HG02870 (cell line): Measurements from ENCODE around the gene ALPL.

Experiments used
- ATAC-seq: cut with Tn5 transposase; IDR thresholded peaks from one replicate; pipeline ENCODE4 v1.9.1; 2021; ENCODE audit warnings: mild to moderate bottlenecking, moderate library complexity; ENCODE audit not compliant: unreplicated experiment

Gene ALPL

DNA sequence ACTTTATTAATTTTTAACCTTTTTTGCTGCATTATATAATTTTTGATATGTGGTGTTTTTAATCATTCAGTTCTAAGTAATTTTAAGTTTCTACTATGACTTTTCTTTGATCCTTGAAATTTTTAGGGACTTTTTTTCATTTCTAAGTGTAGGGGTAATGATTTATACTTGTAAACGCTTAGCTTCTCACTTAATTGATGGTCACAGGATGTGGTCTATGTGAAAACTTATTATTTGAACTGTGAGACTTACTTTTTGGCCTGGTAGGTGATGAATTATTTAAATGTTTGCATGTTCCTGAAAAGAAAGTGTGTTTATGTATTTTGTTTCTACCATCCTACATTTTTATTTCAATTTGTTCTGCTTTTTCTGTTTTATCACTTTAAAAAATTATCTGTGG lies 17.2 kb downstream of the ALPL start:
- ATAC-seq, result no peak

DNA sequence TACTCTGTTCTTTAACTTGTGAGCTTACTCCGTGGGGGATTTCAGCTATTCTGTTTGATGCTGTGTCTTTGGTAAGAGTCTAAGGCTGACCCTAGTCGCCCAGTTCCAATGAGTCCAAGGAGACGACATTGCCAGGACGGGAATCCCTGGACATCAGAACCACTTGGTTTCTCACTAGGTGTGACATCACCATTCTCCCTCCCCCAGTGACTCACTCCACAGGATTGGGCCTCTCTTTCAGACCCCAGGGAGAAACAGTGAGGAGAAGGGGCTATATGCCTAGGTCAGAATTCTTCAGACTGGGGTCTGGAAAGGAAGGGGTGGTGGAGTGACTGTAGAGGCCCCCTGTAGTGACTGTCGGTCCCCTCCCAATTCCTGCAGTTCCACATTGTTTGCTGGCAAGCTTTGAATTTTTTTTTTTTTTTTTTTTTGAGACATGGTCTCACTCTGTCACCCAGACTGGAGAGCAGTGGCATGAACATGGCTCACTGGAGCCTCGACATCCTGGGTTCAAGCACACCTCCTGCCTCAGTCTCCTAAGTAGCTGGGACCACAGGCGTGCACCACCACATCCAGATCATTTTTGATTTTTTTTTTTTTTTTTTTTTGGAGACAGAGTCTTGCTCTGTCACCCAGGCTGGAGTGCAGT lies 21.3 kb downstream of the ALPL start:
- ATAC-seq, result no peak

DNA sequence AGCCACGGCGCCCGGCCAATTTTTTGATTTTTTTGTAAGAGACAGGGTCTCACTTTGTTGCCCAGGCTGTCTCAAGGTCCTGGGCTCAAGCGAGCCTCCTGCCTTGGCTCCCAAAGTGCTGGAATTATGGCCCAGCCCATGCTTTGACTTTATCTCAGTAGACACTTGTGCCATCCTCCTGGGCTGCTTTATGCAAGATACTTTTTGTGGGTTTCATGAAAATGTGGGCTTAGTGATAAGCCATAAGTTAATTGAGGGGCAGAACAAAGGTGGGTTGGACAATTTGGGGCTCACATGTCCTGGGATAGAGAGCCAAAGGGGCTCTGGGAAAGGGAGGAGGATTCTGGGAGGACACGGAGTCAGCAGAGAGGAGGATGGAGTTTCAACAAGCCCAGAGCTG lies 22.0 kb downstream of the ALPL start:
- ATAC-seq, result no peak

DNA sequence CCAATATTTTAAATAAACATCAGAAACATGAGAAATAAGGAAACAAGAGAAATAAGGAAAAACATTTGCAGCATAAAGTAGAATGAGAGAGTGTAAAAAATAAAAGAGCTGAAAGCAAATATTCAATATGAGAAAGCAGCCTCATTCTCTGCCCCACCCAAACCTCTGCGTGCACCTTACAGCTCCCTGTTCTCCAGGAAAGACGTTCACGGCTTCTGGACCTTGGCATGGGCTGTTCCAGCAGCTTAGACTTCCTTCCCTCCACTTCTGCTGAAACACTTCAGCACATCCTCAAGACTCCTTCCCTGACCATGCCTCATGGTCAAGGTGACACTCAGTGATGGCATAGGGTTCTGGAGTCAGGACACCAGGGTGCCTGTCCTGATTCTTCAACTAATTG lies 23.3 kb downstream of the ALPL start:
- ATAC-seq, result no peak

DNA sequence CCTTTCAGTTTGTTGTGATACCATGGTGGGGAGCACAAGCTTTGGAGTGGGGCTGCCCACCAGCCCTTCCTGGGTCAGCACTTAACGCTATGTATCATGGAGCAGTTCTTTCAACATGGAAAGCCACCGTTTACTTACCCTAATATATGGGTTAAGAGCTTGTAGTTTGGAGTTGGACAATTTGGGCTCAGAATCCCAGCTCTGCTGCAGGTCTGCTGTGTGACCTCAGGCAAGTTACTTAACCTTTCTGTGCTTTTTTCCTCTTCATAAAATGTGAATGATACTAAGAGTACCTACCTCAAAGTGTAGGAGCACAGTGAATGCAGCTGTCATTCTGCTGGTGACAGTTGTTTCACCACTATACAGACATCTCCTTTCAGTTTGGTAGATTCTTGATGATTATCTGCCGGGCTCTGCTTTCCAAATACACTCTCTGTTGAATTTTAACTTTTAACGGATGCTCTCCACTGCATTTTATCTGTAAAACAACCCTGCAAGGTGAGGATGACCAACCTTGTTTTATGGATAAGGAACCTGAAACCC lies 23.8 kb downstream of the ALPL start:
- no peak for ATAC-seq

DNA sequence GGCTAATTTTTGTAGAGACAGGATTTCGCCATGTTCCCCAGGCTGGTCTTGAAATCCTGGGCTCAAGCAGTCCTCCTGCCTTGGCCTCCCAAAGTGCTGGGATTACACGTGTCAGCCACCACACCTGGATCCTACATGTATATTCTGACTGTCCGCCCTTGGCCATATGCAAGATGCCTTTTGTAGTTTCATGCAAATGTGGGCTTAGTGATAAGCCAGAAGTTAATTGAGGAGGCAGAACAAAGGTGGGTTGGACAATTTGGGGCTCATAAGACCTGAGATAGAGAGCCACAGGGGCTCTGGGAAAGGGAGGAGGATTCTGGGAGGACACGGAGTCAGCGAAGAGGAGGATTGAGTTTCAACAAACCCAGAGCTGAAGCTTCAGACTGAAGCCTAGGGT lies 24.9 kb downstream of the ALPL start:
- no peak for ATAC-seq

DNA sequence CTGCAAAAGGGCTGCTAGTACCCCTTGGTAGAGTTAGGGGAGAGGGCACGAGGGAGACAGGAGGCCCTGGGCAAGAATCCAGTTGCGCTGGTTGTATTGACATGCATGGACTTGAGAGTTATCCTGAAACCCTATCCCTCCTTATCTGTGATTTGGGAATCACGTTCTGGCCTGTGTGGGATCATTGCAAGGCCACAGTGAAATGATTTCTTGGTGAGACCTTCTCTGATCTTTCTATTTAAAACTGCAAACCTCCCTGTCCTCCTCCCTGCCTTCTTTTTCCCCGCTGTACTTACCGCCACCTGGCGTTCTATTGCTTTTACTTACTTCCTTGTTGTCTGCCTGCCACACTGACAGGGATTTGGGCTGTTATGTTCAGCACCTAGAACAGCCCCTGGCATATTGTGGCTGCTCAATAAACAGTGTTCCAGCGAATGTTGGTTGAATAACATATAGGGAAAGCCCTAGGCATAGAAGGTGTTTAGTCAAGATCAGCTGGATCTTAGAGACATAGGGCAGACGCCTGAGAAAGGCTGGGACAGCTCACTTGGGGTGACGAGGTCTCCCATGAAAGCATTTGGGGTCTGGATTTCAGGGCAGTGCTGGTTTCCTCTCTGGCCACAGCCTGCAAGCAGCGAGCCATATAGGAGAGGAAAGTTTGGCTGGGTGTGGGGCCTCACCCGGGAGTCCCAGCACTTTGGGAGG lies 25.6 kb downstream of the ALPL start:
- no peak for ATAC-seq

DNA sequence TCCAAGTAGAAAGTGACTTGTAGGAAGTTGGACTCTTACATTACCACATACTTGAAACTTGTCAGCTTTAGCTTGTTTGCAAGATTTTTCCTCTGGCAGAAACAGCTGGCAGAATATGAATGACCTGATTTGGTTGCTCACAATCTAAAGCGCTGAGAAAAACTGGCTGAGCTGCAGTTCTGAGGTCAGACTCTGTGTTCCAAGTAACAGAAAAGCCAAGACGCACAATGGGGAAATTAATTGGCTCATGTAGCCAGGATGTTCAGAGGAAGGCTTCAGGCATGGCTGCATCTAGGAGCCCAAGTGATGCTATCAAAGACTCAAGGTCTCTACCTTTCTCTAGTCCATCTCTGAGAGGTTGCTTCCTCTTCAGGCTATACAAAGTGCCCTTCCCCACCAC lies 27.0 kb downstream of the ALPL start:
- no peak for ATAC-seq

DNA sequence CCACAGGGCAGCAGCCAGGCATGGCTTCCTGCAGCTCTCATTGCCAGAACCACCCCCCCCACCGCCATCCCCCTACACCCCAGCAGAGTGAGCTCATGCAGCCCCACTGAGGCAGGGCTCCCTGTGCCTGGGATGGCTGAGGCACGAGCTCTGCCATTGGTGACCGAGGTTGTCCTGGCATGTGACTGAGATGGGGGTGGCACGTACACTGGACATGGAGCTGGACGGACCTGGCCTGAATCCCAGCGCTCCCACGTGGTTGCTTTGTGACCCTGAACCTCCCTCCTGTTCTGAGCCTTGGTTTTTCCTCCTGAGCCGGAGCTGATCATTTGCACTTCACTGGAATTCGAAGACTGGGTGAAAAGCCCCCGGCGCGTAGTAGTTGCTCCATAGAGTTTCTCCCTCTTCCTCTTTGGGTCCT lies 28.3 kb downstream of the ALPL start:
- no peak for ATAC-seq

DNA sequence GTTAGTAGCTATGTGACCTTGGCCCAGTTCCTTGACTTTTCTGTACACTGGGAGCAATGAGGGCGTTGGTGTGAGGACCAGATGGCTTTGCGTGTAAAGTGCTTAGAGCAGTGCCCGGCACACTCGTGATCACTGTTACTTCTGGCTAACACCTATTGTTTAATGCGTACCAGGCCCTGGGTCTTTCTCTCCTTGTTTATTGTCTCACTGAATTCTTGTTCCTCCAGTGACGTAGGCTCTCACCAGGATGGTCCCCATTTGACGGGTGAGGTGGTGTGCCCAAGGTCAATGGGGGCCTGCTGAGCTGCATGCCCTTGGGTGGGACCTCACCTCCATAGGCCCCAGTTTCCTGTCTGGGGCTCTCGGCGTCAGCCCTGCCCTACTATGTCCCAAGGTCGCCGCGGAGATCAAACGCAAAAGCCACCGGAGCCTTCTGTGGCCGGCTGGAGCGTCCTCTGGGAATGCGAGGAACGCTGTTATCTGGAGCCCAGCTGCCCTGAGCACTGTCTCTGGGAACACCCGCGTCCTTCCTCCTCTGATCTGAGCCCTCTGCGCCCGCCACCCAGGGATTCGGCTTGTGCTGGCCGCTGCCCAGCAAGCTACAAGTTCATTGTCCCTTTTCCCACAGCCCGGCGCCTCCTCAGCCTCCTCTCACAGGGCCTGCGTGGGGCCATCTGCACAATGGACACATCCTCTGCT lies 28.9 kb downstream of the ALPL start:
- ATAC-seq, result no peak

DNA sequence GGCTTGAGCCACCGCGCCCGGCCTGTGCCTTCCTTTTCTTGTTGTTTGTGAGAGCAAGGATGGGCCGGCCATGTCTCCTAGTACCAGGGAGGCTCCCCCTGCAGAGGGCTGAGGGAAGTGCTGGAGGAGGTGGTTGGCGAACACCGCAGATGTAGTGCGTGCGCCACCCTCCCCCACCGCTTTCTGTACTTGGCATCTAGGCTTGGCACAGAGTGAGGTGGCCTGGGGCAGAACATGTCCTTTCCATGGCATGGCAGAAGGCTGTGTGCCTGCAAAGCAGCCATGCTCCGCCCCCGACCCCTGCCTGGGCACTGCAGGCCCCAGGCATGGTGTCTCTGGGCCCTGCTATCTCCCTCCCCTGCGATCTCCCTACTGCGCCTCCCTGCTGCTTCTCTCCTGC lies 30.7 kb downstream of the ALPL start:
- no peak for ATAC-seq

DNA sequence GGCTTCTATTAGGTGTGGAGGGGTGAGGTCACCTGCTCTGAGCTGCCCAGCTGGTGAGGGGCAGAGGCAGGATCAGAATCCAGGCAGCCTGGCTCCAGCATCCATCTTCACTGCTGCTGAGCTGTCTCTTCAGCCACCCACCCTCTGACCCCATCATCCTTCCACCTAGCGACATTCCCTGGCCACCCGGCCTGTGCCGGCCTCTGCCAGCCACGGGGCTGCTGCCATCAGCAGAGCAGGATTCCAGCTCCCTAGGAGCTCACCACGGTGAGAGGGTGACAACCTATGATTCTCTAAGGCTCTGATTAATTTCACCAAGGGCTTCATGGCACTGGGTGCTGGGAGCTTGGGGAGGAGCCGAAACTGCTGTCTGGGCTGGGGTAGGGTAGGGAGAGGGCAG lies 32.1 kb downstream of the ALPL start:
- no peak for ATAC-seq

DNA sequence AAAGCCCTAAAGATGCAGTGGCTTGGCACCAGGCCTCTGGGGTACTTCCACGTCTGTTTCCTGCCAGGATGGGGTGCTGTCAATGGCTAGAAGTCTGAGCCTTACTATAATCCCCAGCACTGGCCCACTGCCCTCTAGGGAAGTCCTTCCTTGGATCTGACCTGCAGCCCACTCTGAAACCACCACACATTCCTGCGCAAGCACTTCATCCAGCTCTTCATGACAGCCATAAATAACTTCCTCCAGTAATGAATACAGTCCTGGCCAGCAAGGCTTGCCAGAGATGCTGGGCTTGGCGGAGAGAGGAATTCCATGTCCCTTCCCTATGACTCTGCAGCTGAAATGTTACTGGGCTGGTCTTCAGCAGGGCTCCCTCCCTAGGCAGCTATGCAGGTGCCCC lies 32.6 kb downstream of the ALPL start:
- ATAC-seq, result no peak

DNA sequence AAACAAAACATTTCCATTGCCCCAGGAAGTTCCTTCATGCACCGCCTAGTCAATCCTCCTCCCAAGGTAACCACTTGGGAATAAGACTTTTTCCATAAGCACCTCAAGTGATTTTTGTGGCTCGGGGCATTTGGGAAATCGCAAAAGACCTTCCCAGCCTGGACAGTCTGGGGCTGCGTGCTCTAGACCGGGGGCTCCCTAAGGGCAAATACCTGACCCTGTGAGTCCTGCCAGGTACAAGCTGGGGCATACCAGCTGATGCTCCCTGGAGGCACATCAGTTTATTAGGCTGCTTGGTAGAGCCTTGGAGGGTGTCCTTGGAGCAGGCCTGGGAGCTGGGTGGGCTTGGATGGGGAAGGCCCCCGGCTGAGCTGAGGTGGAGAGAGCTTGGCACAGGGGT lies 34.4 kb downstream of the ALPL start:
- no peak for ATAC-seq

DNA sequence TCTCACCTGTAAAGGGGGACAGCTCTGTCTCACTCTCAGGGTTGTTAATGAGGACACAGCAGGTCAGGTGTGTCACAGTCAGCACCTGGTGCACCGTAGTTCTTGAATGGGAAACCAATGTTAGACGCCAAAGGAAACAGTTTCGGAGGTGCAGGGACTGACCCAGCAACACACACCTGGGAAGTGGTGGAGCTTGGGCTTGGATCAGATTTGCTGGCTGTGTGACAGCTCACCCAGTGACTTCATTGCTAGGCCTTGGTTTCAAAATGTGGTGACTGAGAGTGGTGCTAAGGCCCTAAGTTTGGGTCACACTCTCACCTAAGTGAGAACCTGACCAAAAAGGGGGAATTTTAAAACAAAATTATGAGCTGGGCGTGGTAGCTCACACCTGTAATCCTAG lies 34.9 kb downstream of the ALPL start:
- ATAC-seq, result no peak

DNA sequence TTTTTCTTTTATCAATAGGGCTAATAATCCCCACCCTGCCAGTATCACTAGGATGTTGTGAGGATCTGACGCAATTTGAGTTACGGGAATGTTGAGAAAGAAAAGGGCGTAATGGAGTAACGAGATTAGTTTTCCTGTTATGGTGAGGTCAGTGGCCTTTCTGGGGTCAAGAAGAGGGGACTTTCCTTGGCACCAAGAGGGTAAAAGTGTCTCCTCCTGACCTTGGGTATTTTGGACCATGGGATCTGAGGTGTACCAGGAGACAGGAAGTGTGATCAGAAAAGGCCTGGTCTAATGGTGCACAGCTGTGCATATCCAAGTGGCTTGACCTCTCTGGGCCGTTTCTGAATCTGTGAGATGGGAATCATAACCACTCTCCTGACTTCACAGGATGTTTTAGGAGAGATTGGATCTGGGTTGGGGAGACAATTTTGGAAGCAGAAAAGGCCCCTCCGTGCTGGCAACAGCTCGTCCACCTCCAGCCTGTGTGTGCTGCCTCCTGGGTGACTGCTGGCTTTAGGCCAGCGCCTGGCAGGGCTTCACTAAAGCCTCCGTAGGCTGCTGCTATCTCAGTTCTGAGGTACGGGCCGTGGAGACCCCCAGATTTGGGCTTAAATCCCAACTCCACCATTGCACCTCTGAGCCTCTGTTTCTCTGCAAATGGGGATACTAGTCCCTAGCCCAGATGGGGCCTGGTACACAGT lies 37.1 kb downstream of the ALPL start:
- ATAC-seq, result no peak

DNA sequence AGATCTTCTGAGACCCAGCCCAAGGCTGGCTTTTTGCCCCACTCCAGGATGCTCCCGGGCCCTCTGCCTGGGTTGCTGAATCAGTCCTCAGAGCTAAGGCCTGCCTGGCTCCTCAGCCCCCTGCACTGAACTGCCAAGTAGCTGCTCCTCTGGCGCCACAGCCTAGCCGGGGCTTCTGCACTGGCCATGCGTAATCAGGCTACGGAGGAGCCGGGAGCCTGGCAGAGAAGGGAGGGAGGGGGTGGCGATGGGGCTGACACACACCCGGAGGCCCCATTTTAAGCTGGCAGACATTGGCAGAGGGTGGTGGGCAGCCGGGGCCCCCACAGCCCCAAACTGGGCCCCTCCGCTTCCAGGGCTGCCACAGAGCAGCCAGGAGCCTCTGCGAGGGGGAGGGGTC lies 38.7 kb downstream of the ALPL start:
- no peak for ATAC-seq

DNA sequence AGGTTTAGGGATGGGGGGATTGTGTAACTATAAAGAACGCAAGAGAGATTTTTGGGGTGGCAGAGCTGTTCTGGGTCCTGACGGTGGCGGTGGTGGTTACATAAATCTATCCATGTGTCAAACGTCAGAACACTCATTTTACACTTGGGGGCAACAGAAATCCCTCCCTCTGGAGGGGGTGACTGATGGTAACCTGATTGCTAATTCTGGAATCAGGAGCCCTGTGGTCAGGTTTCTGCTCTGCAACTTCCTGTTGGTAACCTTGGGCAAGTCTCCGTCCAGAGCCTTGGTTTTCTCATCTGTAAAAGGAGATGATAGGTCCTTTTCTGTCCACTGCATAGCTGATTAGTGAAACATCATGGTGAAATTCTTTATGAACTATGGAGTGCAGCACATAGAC lies 40.9 kb downstream of the ALPL start:
- ATAC-seq, result no peak

DNA sequence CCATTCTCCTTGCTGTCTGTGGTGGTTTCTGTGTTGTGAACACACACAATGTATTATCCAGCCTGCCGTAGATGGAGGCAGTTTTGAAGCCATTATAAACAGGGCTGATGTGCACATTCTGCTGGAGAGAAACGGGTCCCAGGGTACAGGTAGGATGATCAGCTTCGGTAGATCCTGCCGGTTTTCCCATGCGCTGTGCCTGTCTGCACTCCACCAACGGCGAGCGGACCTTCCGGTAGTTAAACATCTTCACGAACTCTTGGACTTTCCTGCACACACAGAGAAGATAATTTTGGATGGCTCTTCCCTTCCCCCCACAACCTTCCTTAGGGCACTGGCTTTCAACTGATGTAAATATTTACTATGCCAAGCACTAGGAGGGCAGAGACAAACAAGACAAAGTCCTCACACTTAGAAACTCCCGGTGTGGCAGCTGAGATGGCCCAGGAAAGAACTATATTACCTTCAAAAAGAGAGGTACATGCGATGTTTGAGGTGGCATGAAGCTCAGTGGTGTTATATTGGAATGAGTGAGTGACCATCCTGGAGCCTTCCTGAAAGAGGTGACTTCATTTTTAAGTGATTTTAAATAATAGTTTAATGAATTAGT lies 41.7 kb downstream of the ALPL start:
- no peak for ATAC-seq

DNA sequence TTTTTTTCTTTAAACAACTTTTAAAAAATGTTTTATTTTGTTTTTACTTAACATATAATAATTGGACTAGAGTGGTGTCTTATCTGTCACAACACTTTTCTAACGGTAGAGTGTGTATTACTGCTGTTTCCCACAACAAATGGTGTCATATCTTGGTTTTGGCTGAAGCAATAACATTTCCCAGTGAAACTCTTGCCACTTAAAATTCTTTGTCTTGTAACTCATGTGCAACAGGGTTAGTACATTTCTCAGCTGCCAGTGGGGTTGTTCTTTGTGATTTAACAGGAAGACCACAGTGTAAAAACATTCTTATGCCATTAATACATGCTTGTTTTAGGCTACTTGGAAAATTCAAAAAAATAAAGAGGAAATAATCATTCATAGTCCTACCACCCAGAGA lies 43.5 kb downstream of the ALPL start:
- ATAC-seq, result no peak
